ENCODE results near the gene PSTPIP1.

DNA sequence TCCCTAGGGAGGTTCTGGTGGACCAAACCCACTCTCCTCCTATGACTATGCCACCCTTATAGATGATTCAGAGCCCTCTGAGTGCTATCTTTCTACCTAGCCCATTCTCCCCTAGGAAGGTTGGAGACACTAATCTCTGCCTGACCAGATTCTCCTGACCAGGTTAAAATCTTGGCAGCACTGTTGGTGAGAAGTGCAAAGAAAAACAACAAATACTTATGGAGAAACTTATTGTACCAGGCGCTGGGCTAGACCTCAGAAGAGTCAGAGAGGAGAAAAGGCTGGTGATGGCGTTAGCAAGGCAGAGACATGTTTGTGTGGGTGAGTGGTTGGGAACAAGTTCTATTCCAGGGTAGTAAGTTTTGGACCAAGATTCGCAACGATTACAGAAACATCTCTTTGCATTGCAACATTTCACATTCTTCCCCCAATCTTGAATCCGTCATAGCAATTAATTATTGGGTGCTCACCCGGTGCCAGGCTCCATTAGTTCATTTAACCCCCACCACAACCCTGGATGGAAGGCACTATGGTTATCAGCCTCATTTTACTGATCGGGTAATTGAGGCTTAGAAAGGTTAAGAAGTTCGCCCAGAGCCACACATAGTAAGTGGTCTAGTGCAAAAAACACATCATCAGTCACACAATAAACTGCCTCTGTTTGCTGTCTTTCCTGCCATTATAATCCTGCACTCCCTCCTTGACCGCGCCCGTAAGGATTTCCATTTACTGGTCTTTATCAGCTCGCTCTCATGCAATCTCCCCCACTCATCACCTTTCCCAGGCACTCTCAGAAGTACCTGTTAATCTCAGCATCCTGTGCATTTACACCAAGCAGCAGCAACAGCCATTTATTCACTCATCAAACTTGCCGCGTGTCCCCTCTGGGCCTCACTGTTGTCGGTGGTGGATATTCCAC is 76.6 kb downstream of the PSTPIP1 start:
- no peak for TF ChIP-seq POLR2A (IDR thresholded peaks at IDR 0.05)
- TF ChIP-seq, protein P1, sequence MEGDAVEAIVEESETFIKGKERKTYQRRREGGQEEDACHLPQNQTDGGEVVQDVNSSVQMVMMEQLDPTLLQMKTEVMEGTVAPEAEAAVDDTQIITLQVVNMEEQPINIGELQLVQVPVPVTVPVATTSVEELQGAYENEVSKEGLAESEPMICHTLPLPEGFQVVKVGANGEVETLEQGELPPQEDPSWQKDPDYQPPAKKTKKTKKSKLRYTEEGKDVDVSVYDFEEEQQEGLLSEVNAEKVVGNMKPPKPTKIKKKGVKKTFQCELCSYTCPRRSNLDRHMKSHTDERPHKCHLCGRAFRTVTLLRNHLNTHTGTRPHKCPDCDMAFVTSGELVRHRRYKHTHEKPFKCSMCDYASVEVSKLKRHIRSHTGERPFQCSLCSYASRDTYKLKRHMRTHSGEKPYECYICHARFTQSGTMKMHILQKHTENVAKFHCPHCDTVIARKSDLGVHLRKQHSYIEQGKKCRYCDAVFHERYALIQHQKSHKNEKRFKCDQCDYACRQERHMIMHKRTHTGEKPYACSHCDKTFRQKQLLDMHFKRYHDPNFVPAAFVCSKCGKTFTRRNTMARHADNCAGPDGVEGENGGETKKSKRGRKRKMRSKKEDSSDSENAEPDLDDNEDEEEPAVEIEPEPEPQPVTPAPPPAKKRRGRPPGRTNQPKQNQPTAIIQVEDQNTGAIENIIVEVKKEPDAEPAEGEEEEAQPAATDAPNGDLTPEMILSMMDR (IDR thresholded peaks at IDR 0.05), result no peak
